Retinal pigment epithelial cell (primary cell): Measurements from ENCODE around the gene DCDC2B.
A peak's percentile ranks its signal among the peaks of the same experiment; 100 is the strongest.
"Not testable (repeated sequence)": the region's sequence is repeated elsewhere in the genome, so short reads cannot be mapped to it uniquely, and the experiment has no call there.

Experiments
- DNase-seq: peaks from one replicate; pipeline ENCODE4 v3.0.0-alpha.2; 2010; ENCODE audit warnings: low read depth
- H3K4me3 ChIP-seq: 2 replicates; pipeline ENCODE4 v1.5.1; 2011; ENCODE audit warnings: mild to moderate bottlenecking, low read length, control low read depth, moderate library complexity
- CTCF ChIP-seq: conservative IDR thresholded peaks from 2 replicates; pipeline ENCODE4 v1.5.1; 2011; ENCODE audit warnings: low read depth, low read length, control low read depth, inconsistent platforms

Gene DCDC2B

DNA sequence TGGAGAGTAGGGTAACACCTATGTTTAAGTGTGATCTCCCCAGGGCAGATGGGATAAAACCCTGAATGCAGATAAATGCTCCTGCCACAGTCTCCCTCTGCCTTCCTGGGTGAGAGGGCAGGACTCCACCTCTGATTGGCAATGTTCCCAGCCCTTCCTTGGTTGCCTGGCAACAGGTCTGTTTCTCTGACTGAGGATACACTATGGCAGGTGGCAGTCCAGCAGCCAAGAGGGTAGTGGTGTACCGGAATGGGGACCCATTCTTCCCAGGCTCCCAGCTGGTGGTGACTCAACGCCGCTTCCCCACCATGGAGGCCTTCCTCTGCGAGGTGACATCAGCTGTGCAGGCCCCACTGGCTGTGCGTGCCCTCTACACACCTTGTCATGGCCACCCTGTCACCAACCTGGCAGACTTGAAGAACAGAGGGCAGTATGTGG lies at the start of gene DCDC2B:
DCDC2B (plus strand) TSS at position 199 of the 438 bp plus-strand sequence; CDS start at position 204, 5 bp downstream.
- TF ChIP-seq CTCF = no peak
- no peak within 1 kb of the TSS for H3K4me3 ChIP-seq
- peak; percentile 39 for DNase-seq

DNA sequence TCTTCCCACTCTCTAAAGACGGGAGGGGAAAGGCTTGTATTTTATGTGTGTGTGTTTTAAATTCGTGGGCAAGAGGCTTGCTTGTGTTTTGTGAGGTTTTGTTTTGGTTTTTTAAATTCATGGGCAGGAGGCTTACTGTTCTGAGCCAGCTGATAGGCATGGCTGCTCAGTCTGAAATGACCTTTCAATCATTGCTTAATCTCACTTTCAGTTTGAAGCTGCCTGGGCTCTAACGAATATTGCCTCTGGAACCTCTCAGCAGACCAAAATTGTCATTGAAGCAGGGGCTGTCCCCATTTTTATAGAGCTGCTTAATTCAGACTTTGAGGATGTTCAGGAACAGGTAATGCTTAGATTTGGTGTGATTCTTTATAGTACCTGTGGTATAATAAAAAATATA lies 49.7 kb upstream of the DCDC2B start:
- no peak for TF ChIP-seq CTCF
- H3K4me3 ChIP-seq = no peak overlapping the region
- no peak for DNase-seq

DNA sequence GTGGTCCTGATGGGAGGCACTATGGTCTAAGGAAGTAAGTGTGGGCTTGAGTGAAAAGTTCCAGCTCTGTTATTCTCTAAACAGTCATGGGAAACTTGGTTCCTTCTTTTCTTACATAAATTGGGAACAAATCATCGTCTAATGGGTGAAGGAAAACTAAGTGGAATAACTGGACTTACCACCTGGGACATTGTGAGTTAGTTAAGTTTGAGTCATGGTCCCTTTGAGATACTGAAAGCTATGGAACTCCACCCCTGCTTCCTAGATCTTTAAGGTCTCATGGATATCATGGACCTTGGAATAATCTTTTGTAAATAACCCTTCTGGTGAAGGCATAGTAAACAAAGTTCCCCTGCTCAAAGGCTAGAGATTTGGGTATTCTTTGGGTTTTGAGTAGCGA lies 45.5 kb upstream of the DCDC2B start:
- TF ChIP-seq CTCF = no peak
- H3K4me3 ChIP-seq = no peak overlapping the region

DNA sequence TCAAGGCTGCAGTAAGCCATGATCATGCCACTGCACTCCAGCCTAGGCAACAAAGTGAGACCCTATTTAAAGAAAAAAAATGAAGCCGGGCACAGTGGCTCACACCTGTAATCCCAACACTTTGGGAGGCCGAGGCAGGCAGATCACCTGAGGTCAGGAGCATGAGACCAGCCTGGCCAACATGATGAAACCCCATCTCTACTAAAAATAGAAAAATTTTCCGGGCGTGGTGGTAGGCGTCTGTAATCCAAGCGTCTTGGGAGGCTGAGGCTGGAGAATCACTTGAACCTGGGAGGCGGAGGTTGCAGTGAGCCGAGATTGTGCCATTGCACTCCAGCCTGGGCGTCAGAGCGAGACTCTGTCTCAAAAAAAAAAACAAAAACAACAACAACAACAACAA lies 43.3 kb upstream of the DCDC2B start:
- not testable (repeated sequence) for H3K4me3 ChIP-seq, DNase-seq

More for the DNA sequence above, 45.5 kb upstream of the DCDC2B start:
- DNase-seq = no peak

DNA sequence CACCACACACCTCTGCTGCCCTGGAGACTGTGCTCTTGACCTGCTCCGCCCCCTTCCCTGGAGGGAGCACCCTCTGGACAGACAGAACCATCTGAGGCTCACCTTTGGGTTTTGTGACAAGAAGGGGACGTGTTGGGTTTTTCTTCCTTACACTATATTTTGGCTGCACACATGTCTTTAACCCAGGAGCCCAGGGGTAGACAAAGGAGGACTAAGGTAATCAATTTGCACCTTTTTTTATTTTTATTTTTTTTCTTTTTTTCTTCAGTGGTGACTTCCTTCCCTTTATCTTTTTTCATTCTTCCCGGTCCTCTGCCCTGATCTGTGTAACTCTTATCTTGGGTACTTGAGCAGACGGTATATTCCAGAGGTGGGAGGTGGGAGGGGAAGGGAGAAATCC lies 37.9 kb upstream of the DCDC2B start:
- no peak for DNase-seq
- H3K4me3 ChIP-seq = no peak overlapping the region
- no peak for TF ChIP-seq CTCF

- no peak for DNase-seq
- no peak overlapping the region for H3K4me3 ChIP-seq
- no peak for TF ChIP-seq CTCF
Measured at GRCh38 chr1:32172621-32173245, 36.2 kb upstream of the DCDC2B start.

DNA sequence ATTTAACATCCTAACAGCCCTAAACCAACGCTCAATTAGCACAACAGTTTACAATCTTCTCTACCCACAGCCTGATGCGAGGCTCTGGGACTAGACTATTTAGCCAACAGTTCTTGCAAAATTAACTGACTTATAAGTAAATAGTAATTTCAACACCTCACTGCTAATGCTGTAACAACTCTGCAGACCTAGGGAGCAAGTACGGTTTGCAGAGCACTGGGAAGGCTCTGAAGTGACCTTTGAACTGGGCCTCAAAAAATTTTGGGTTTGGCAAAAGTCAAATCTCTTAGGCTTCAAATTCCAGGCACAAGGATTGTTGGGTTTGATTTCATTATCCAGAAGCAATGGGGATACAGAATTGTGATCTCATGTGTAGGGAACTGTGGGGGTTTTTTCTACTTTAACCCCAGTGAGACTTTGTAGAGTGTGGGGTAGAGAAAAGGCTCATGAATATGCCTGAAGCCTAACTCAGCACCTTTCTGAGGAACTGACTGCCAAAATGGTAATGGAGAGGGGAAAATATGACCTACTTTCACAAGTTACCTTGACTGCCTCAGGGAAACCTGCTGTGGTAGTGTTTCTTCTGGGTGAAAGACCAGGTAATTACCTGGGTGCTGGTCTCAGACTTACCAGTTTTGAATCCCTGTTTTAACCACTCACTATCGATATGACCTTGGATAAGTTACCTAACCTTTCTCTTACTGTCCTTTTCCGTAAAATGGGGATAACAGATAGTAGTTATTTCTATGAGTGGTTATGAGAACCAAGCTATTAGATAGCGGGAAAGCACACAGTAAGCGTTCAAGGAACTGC lies 30.3 kb upstream of the DCDC2B start:
- DNase-seq = no peak
- TF ChIP-seq CTCF = no peak
- no peak overlapping the region for H3K4me3 ChIP-seq
